Tongue (tissue), 2 donors: Measurements from ENCODE around the gene TGFB1. TPM values are rescaled to one million over a fixed set of nuclear protein-coding genes. Genes with fewer than 3 reads are reported as not detected.

Source experiments
- DNase-seq: peaks from one replicate; pipeline ENCODE4 v3.0.0-alpha.2; 2015
- total RNA-seq: library from RNA; depleted of rRNA; stranded (reverse); fragments of >200 nt; gene quantifications from one replicate; pipeline ENCODE4 v1.2.3, GENCODE V29; 2014

The TGFB1 gene
- total RNA-seq, 1 donor from 2014 or later, result 12.2 TPM

DNA sequence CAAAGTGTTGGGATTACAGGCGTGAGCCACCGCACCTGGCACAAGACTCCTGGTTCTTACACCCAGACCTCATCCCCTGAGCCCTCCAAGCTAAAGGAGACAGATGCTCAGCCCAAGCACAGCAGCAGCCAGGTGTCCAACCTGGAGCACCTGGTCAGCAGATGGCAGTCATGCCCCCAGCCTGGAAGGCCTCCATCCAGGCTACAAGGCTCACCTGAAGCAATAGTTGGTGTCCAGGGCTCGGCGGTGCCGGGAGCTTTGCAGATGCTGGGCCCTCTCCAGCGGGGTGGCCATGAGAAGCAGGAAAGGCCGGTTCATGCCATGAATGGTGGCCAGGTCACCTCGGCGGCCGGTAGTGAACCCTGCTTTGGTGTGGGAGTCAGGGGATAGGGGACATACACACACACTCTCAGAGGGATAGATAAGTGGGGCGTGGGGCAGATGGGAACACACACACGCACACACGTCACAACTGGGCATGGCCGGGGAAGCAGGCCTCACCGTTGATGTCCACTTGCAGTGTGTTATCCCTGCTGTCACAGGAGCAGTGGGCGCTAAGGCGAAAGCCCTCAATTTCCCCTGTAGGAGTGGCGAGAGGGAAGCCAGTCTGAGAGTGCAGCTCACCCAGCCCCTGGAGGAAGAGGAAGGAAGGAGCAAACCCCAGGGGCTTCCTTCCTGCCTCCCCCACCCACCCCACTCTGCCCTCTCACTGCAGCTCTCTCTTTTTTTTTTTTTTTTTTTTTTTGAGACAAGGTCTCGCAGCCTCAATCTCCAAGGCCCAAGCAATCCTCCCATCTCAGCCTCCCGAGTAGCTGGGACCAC is 11.8 kb downstream of the TGFB1 start:
- DNase-seq, result no peak

GRCh38 chr19:41339936-41340335 is 13.8 kb downstream of the TGFB1 start:
- DNase-seq, result no peak

DNA sequence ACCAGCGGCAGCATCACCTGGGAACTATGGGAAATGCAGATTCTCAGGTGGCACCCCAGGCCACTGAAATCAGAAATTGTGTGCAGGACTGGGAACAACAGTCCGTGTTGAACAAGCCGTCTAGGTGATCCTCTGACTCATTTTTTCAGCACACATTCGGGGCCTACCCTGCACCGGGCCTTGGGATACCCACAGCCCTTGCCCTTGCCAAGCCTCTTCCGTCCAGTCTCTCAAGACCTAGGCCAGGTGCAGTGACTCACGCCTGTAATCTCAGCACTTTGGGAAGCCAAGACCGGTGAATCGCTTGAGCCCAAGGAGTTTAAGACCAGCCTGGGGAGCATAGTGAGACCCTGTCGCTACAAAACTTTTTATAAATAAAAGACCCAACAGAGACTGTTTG is 18.3 kb downstream of the TGFB1 start:
- no peak for DNase-seq

GRCh38 chr19:41334793-41335192 is 18.9 kb downstream of the TGFB1 start:
- DNase-seq, result no peak

- DNase-seq, result no peak
Observed at GRCh38 chr19:41332468-41332867, 21.3 kb downstream of the TGFB1 start.

GRCh38 chr19:41332000-41332399 is 21.7 kb downstream of the TGFB1 start:
- DNase-seq, result no peak

DNA sequence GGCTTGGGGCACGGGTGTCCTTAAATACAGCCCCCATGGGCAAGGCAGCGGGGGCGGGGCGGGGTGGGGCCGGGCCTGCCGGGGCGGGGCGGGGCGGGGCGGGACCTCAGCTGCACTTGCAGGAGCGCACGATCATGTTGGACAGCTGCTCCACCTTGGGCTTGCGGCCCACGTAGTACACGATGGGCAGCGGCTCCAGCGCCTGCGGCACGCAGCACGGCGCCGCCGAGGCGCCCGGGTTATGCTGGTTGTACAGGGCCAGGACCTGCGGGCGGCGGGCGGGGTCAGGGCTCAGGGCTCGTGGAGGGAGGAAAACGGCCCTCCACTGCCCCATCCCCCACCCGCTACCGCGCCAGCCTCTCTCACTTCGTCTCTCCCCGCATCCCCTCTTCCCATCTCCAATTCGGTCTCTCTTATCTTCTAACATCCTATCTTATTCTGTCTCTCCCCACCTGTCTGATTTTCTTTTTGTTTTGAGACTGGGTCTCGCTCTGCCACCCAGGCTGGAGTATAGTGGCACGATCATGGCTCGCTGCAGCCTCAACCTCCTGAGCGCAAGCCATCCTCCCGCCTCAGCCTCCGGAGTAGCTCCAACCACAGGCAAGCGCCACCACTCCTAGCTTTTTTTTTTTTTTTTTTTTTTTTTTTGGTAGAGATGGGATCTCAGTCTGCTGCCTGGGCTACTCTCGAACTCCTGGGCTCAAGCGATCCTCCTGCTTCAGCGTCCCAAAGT is 22.6 kb downstream of the TGFB1 start:
- DNase-seq, result peak; percentile 47

DNA sequence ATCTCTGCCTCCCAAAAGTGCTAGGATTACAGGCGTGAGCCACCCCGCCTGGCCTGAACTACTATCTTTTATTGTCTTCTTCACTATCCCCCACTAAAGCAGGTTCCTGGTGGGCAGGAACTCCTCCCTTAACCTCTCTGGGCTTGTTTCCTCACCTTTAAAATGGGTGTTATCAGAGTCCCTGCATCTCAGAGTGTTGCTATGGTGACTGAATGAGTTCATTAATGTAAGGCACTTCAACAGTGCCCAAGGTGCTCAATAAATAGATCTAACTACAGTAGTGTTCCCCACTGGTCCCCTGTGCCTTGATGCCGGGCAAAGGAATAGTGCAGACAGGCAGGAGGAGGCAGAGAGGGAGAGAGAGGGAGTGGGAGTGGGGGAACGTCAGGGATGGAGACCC is 23.2 kb downstream of the TGFB1 start:
- no peak for DNase-seq

DNA sequence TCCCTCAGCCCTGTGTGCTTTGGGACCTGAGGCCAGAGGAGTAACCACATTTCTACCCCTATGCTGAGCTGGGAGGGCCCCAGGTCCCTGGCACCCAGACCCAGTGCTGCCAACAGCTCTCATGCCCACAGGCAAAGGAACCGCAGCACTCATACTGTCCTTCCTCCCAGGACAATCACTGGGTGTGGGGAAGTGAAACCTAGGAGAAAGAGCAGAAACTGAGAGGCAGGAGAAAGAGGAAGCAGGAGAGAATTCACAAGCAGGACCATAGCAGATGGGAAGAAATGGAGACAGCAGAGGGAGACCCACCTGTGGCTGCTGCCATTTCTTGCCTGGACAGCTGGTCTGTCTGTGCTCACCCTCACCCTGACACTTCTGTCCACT is 24.9 kb downstream of the TGFB1 start:
- no peak for DNase-seq

- DNase-seq, result peak; percentile 45
Observed at GRCh38 chr19:41328157-41328841, 25.4 kb downstream of the TGFB1 start.

GRCh38 chr19:41327576-41328156 is 26.1 kb downstream of the TGFB1 start:
- peak; percentile 64 for DNase-seq

DNA sequence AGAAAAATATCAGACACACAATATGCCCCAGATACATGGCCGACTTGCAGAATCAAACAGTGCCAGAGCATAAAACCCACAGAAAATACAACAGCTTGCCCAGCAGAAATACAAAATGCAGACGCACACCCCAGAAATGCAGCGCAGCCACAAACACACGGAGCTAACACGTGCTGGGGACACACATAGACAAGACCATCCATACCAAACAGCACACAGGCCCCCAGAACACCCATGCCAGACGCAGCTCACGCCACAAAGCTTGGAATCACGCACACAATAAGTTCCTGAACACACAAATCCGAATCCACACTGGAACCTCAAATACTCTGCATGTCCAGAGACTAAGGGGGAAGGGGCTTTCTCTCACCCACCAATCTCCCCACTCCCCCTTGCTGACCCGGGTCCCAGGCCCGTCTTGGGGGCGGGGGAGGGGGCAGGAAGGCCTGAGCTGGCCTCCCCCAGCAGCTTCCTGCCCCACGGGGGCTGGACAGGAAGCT is 26.6 kb downstream of the TGFB1 start:
- no peak for DNase-seq

DNA sequence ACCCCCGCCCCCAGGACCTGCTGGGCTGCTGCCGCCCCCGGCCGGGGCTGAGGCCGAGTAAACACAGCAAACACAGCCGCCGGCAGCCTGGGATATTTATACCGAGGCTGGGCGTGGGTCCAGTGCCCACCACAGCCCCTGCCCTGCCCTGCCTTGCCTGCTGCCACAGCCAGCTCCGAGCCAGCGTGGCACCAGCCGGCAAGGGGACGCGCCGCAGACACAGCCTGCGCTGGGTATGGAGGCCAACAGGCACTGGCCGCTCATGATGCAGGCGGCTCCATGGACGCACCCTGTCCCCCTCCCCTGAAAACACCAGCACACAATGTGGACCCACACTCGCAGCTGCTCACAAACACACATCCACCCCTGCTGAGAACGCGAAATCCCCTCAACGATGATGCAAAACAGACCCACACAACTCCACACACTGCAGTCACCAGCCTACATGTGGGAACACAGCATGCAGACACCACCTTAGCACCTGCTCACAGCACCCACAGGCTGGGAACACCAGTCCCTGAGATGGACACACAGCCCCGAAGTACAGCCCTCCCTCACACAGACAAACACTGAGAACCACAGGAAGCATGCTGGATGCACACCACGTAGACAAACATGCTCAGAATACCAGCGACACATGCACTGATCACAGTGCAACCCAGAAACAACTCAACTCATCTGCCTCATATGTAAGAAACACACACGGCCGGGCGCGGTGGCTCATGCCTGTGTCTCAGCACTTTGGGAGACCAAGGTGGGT is 27.6 kb downstream of the TGFB1 start:
- peak; percentile 73 for DNase-seq

DNA sequence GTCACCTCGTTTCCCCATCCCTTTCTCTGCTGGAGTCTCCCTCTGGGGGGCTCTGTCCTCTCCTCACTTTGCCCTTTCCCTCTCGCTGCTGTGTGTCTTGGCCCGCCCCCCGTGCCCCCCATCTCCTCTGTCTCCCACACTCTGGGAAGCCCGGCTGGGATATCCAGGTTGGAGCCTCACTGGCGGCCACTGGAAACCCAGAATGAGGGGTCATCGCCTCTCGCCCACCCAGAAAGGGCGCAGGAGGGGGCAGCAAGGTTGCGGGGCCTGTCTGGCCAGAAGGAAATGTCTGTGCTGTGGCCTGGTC is 28.1 kb downstream of the TGFB1 start:
- DNase-seq, result no peak

DNA sequence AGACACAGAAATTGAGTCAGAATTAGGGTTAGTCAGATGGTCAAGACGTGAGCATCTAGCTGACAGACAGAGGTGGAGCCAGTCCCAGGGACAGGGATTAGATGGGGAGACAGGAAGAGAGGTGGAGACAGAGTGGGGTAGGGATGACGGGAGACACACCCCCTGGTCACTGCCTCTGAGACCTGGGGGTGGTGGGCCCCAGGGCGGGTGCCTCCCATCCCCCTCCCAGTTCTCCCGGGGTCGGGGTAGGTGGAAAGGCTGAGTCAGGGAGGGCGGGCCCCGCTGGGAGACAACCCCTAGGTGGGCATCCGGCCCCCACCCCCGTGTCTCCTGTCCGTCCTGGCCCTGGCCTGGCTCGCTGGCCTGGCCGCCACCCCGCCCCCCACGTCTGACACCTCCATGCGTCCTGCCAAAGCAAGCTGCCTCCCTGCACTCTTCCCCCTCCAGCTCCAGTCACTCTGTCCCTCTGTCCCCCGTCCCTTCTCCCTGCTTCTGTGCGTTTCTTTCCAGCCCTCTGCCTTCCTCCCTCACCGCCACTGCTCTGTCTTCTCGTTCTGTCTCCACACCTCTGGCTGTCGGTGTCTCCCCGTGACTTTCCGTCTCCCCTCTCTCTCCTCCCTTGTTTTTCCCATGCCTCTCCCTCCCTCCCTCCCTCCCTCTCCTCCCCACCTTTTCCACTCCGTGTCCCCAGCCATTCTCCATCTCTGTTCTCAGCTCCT is 28.6 kb downstream of the TGFB1 start:
- peak; percentile 35 for DNase-seq

GRCh38 chr19:41324231-41324702 is 29.5 kb downstream of the TGFB1 start:
- DNase-seq, result no peak

GRCh38 chr19:41323430-41324125 is 30.1 kb downstream of the TGFB1 start:
- no peak for DNase-seq

DNA sequence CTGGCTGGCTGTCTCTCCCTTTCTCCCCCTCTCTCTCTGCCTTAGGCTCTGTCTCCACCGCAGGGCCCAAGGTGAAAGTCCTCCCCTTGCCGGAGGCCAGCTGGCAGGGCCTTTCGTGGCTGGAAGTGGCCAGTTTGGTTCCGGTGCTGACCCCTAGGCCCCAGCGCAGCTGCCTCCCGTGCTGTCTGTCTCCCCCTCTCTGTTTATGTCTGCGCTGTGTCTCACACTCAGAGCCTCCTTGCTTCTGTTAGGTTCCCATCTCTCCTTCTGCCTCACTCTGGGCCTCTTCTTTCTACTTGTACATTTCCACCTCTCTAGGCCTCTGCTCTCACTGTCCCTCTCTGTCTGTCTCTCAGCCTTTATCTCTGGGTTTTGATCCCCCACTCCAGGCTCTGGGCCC is 30.7 kb downstream of the TGFB1 start:
- DNase-seq, result no peak

GRCh38 chr19:41322451-41322850 is 31.3 kb downstream of the TGFB1 start:
- no peak for DNase-seq

GRCh38 chr19:41321600-41322270 is 32.0 kb downstream of the TGFB1 start:
- DNase-seq, result peak; percentile 56
